COR-L47 (cell line): ENCODE measurements around the gene RTTN.
"Not testable (repeated sequence)": the region's sequence is repeated elsewhere in the genome, so short reads cannot be mapped to it uniquely, and the experiment has no call there.

Source experiments
- DNase-seq: peaks from one replicate; lab custom pipeline; 2025; lab: John Stamatoyannopoulos, UW

Gene RTTN

DNA sequence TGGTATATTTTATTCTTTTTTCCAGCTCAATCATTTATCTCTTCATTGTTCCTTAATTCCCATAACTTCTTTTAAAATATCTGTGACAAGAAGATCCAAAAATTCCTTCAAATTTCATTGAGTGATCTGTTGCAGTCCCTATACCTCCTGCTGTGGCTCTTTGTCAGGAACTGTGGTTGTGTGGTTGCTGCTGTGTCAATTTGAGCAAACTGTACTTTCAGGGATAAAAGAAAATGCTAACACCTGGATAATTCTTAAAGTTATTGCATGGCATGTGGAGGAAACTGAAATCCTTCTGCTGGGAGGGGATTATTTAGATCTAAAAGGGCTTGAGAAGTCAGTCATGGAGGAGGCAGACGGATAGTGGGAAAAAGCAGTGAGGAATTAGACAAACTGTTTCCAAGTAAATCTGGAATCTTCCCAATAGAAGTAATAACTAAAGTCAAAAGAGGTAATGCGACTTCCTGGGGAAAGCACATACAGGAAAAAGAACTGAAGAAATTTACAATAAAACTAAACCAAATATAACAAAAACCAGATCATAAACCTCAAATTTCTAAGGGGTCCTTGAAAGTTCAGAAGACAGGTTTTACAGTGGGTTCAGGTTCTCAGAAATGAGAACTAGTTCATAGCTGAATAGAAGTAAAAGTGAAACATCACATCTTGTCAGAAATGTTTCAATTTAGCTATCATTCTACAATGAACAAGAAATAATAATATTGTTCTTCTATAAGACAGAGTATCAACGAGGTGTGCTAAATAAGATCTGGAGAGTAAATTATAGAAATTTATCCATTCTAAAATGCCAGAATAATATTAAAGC is 224.3 kb downstream of the RTTN start:
- DNase-seq = no peak

- no peak for DNase-seq
These were observed 225.0 kb downstream of the RTTN start for GRCh38 chr18:69980509-69980908.

- DNase-seq = no peak
These were observed 226.5 kb downstream of the RTTN start for GRCh38 chr18:69978732-69979715.

DNA sequence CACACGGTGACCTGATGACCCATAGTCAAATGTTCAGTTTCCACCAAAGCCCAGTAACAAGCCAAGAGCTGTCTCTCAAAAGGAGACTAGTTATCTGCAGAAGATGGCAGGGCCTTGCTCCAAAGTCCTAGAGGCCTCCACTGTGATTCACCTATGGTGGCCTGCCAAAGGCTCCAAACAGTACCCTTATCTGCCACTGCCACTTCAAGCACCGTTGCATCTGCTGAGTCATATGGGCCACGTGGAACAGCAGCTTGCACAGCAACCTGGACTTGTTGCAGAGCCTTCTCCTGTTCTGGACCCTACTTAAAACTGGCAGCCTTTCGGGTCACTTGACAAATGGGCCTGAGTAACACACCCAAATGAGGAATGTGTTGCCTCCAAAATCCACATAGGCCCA is 230.2 kb downstream of the RTTN start:
- not testable (repeated sequence) for DNase-seq

DNA sequence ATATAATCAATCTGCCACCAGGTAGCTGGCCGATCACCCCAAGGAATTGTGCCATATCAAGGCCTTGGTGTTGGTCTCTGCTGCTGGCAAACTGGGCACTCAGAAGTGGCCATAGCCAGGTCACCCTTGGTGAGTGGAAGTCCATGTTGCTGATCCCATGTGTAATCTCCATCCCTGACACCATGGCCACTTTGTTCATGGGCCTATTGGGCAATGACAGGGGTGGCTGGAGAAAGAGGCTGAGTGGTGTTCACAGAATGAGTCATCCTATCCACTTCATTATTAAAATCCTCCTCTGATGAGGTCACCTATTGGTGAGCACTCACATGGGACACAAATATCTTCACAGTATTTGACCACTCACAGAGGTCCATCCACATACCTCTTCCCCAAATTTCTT is 231.1 kb downstream of the RTTN start:
- no peak for DNase-seq

- DNase-seq = no peak
These were observed 236.0 kb downstream of the RTTN start for GRCh38 chr18:69969491-69969890.

DNA sequence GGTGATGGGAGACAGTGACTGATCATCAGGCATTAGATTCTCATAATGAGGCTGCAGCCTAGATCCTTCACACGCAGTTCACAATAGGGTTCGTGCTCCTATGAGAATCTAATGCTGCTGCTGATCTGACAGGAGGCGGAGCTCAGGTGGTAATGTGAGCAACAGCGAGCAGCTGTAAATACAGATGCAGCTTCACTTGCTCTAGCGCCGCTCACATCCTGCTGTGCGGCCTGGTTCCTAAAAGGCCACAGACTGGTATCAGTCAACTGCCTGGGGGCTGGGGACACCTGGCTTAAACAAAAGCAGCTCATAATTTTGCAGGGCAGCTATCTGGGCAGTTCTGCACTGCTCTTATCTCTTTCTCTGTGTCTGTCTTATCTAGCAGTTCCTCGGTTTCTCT is 237.4 kb downstream of the RTTN start:
- DNase-seq = peak; percentile 78

DNA sequence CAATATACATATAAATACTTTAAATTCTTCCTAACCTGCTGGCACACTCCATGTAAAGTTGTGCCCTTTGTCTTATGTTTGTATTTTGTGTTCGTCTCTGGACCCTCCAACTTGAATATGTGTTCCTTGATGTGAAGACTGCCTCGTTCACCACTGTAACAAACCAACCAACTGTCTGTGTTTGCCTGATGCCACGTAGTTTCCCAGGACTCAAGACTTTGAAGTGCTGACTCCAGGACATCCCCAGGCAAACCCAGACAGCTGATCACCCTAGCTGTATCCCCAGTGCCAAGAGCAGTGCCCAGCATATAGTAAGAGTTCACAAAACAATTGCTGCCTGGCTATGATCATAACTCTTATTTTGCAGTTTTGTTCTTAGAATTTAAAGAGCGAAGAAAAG is 242.3 kb downstream of the RTTN start:
- DNase-seq = no peak

GRCh38 chr18:69961718-69962117 is 243.8 kb downstream of the RTTN start:
- DNase-seq = no peak

- no peak for DNase-seq
These were observed 247.1 kb downstream of the RTTN start for GRCh38 chr18:69958422-69958821.

- DNase-seq = no peak
These were observed 247.7 kb downstream of the RTTN start for GRCh38 chr18:69957747-69958146.

- DNase-seq = no peak
These were observed 248.5 kb downstream of the RTTN start for GRCh38 chr18:69956665-69957620.

GRCh38 chr18:69956057-69956456 is 249.4 kb downstream of the RTTN start:
- DNase-seq = no peak

DNA sequence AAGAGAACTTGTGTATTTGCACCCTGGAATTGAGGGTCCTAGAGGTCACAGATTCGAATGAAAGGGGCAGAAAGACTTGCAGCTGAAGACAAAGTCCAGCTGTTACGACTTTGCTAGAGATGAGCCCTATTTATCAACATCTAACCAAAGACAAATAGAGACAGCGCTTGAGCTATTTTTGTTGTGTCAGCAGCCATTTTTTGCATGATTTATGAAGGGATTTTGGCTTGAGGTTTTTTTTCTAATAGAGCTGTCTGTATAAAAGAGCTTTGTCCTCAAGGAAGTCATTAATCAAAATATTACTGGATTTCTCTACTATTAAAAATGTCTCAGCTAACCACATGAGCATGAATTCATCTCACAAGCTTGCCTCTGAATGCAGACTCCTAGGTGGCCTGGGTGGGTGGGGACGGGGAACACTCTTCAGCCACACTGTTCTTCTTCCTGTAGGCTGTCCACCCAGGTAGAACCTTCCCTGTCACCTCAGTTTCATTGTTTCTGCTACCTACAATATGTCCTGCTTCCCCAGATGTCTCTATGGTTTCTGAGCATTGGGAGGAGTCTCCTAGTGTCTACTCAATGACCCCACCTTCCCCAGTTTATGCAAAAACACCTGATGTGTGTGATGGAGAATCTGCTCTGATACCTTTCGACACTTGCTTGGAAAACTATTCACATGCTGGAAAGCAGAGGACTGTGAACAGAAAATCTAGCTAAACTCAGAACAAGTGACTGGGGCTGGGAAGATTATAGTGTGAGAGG is 250.6 kb downstream of the RTTN start:
- no peak for DNase-seq

- DNase-seq = no peak
These were observed 252.3 kb downstream of the RTTN start for GRCh38 chr18:69953191-69953590.
